ENCODE results near the gene MVK.
"Not testable (repeated sequence)": the region's sequence is repeated elsewhere in the genome, so short reads cannot be mapped to it uniquely, and the experiment has no call there.

The MVK gene

GRCh38 chr12:109592195-109592904, 18.8 kb downstream of the MVK start:
- FAIRE-seq: no peak

DNA sequence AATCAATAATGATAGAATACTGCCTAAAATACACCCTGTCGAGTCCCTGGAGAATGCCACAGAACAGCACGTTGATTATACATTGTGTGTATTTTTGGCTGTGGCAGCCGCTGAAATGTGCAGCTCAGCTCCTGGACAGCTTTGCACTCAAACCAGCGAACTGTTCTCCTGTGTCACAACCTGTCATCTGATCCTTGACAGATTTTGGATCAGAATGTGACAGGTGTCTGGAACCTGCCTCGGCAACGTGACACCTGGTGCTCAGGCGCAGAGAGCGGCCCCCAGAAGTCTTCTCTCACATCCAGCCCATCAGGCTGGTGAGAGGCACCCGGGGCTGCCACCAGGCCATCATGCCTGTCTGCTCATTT, 19.3 kb downstream of the MVK start:
- no peak for FAIRE-seq

DNA sequence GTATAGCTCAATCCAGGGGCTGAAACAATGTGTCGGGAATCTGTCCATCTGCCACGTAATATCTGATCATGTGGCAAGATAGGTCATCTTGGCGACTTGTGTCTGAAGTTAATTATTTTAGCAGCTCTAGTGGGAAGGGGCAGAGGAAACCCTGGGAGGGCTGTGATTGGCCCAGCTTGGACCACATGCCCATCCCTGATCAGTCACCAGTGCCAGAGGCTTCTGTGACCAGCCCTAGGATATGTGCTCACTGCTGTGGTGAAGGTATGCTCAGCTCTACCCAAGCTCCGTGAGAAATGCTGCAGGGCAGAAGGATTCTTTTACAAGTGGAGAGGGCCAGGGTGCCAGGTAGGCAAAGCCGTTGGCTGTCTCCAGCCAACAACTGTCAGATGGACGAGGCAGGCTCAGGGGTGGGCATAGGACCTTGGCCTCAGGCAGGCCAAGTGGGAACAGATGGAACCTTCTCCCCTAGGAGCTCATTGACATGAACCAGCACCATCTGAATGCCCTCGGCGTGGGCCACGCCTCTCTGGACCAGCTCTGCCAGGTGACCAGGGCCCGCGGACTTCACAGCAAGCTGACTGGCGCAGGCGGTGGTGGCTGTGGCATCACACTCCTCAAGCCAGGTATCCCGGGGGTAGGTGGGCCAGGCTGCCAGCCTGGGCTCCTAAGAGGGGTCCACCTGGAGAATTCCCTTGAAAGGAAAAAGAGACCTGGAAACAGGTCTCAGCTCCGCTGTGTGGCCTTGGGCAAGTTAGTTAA, 21.1 kb downstream of the MVK start:
- no peak for FAIRE-seq

GRCh38 chr12:109595321-109595902, 21.8 kb downstream of the MVK start:
- no peak for FAIRE-seq

DNA sequence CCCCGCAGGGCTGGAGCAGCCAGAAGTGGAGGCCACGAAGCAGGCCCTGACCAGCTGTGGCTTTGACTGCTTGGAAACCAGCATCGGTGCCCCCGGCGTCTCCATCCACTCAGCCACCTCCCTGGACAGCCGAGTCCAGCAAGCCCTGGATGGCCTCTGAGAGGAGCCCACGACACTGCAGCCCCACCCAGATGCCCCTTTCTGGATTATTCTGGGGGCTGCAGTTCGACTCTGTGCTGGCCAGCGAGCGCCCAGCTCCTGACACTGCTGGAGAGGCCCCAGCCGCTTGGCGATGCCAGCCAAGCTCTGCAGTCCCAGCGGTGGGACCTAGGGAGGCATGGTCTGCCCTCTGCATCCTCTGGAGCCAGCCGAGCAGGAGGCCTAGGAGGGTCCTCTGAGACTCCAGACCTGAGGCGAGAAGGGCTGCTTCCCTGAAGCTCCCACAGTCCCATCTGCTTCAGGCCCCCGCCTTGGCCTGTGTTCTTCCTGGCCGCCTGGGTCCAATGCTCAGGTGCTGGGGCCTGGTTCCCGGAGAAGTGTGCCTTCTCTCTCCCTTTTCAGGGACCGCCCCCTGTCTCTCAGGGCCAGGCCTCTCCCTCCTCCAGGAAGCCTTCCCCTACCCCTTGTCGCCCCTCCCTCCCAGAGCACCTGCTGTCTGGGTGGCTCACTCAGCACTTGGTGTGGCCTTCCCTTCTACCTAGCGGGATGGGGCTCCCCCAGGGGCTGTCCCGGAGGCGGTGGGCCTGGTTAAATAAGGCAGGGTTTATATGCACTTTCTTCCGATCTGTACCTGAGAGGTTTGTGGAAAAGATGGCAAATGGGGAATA, 23.0 kb downstream of the MVK start:
- FAIRE-seq: no peak

DNA sequence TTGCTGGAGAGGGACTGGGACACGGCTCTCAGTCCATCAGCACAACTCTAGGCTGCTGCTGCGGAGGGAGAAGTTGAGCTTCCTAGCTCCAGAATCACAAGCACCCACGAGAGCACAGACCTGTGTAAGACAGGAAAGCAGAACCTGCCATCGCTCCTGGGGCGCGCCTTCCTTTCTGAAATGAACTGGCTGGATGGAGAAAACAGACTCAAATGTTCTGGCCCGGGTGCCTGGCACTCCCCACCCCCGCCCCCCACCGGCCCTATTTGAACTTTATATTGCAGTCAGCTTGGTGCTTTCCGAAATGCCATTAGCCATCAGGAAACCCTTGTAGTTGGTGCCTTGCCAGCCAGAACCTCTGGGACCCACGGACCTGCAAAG, 23.8 kb downstream of the MVK start:
- FAIRE-seq: no peak

DNA sequence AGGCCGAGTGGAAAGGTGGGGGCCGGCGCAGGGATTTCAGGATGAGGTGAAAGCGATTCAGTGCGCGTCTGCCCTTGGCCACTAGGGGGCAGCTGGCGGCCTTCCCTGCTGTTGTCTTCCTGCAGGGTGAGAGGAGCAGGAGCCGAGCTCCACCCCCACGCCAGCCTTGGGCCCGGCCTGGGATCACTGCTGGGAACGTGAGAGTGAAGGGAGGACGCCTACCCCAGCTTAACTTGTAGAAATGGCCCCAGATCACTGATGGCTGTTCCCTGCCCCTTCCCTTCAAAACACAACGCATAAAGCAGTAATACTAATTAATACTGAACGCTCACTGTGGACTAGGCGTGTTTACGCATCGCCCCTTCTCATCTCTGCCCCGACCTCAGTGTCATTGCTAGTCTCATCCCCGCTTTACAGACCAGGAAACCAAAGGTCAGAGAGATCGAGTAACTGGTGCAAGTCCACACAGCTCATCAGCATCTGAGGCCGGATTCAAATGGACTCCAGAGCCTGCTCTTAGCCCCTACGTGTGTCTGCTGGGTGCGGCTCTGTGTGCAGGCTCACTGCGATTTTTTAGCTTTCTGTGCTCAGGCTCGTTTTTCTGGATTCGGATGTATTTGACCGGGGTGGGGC, 24.3 kb downstream of the MVK start:
- no peak for FAIRE-seq

GRCh38 chr12:109598428-109598854, 24.8 kb downstream of the MVK start:
- no peak for FAIRE-seq

DNA sequence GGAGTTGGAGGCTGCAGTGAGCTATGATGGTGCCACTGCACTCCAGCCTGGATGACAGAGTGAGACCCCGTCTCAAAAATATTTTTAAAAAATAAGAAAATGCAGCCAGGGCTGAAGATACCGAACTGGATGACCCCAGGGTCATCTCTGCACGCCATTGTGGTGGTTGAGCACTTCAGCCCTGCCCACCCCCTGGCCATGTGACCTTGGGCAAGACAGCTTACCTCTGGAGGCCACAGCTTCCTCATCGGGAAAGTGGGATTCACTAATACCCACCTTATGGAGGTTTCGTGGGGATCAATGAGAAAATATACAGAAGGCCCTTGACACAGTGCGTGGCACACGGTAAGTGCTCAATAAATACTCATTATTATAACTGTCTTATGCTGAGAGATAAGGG, 25.5 kb downstream of the MVK start:
- no peak for FAIRE-seq

DNA sequence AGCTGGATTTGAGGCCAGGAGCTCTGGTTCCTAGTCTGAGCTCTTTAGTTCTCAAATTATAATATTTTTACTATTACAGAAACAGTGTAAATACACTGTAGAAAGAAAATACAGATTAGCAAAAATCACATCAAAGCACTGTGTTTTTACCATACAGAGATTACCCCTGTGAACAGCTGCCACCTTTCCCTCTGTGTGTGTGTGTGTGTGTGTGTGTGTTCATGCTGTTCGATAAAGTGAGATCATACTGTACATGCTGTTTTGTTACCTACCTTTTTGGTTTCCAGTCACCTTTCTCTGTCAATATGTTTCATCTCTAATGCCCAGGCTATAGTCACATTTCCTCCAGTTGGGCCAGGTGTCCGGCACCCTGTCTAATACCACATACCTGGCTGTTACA, 26.9 kb downstream of the MVK start:
- no peak for FAIRE-seq

- FAIRE-seq: no peak
Measured at GRCh38 chr12:109600995-109601394, 27.4 kb downstream of the MVK start.

DNA sequence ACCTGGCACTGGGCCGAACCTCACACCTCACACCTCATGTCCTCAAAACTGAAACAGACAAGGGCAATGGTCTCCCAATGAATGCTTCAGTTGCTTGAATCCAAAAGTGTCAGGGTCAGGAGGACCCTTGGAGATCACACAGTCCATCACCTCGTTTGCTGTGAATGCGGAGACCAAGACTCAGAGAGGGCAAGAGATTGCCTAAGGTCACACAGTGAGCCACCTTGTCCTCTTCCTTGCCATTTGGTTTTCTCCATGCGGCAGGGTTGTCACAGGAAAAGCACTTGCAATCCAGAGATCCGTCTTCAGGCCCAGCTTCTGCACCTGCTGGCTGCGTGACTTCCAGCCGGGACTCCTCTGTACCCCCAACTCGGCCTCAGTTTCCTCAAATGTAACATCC, 28.0 kb downstream of the MVK start:
- FAIRE-seq: no peak

- not testable (repeated sequence) for FAIRE-seq
Measured at GRCh38 chr12:109602132-109602531, 28.5 kb downstream of the MVK start.

- FAIRE-seq: no peak
Measured at GRCh38 chr12:109604132-109604585, 30.6 kb downstream of the MVK start.

- no peak for FAIRE-seq
Measured at GRCh38 chr12:109605016-109605415, 31.4 kb downstream of the MVK start.

DNA sequence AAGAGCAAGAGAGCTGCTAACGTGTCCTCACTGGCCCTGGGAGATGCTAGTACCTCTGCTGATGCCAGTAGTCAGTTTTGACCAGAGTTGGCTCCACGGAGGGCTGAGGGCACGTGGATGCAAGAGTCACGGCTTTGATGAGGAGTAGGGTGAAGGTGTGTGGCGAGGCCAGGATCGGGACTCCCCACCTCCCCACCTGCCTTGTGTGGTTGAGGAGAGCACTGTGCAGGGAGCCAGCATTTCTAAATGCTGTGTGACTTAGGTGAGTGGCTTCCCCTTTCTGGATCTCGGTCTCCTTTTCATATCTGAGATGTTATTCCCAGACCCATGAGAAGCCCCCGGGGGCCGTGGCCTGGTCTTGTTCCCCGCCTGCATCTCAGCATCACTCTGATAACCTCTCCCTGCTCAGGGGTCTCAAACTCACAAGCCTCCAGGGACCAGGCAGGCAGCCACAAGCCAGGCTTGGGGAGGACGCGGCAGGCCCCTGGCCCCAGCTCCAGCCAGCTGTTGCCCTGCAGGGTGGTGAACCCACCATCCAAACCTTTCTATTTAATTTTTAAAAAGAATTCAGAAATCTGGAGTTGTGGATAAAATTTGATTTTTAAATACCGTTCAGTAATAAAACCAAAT, 32.1 kb downstream of the MVK start:
- FAIRE-seq: no peak

DNA sequence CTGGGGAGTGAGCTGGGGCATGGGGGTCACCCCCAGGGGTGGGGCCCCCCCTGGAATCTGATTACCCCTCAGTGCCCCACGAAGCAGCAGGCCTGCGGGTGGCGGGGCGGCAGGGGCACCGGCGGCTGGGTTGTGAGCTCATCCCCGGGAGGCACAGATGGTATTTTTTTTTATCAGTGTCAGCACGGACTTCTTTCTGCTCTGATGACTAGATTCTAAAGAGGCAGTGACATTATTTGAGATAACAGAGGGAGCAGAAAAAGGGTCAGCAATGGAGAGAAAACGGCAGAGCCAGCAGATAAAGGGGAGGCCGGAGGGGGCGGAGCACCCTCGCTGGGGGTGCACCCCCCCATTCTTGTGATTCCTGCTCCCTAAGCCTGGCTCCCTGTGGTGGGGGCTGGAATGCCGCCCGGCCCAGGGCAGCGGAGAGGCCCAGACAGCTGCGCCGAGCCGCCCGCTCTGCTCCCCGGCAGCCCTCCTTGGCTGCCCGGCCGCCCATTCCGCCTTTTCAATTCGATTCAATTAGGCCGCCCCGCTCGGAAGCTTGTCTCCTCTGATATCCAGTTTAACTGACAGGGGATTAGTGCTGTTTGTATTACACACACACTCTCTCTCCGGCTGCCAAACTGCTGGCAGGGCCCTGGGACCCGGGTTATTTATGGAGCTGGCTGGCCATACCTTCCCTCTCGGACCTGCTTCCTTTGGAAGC, 32.9 kb downstream of the MVK start:
- no peak for FAIRE-seq

DNA sequence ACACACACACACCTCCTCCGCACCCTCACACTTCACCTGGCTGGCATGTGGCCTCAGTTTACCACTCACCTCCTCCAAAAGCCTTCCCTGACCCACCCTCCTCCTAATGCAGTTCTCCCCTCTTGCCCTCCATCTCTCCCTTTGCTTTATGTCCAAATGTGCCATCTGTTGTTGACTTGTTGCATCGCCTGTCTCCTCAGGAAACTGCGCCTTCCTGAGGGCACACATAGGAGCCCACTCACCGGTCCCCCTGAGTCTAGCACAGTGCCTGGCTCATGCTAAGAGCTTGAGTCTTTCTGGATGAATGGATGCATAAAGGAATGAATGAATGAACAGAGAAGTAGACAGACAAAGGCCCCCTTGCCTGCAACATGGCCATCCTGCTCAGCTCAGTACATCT, 34.0 kb downstream of the MVK start:
- FAIRE-seq: no peak

DNA sequence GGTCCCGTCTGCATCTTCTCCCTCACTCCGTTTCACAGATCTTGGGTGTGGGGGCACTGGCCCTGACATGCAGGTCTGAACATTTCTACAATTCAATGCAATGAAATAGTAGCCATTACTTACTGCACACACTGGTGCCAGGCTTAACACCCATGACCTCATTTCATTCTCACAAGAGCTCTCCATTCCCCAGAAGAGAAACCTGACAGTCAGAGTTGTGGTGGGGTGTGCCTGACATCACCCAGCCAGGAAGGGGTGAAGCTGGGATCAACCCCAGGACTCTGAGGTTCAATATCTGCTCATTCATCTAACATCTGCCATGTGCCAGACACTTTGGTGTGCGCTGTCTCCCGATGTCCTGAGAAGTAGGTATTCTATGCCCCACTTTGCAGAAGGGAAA, 34.7 kb downstream of the MVK start:
- FAIRE-seq: no peak

- FAIRE-seq: no peak
Measured at GRCh38 chr12:109608793-109609192, 35.2 kb downstream of the MVK start.

GRCh38 chr12:109609342-109609741, 35.7 kb downstream of the MVK start:
- no peak for FAIRE-seq

- FAIRE-seq: no peak
Measured at GRCh38 chr12:109610523-109610922, 36.9 kb downstream of the MVK start.

All from A204.1 (cell line).